Measurements from ENCODE around the gene HNF1A.

Gene HNF1A

DNA sequence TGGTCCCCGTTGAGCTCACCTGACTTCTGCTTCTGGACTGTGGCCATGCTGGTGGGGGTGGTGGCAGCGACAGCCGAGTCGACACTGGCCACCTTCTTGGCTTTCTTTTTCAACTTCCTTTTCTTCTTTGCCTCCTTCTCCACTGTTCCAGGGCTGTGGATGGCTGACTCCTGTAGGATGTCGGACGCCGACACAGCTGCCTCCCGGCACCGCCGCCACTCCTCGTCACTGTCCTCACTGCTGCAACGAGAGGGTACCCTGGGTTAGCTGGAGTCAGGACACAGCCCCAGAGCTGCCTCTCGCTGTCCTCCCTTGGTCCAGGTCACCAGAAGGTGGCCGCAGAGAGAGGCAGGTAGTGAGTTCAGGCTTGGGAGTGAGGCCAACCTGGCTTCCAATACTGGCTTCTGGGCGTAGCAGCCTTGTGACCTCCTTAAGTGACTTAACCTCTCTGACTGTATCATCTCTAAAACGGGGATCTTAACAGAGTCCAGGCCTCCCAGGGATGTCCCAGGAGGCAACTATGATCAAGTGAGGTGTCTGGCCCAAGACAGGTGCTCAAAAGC is 26.0 kb downstream of the HNF1A start:
- no peak for DNase-seq (ENCODE audit: extremely low read depth, low read depth)

GRCh38 chr12:121005346-121005815 is 27.0 kb downstream of the HNF1A start:
- TF ChIP-seq CTCF (IDR thresholded peaks at IDR 0.05; ENCODE audit: low read depth, low read length): peak; percentile 75
- no peak for DNase-seq (ENCODE audit: extremely low read depth, low read depth)

More for the DNA sequence above, 26.0 kb downstream of the HNF1A start:
- TF ChIP-seq CTCF (IDR thresholded peaks at IDR 0.05; ENCODE audit: low read depth, low read length): no peak

GRCh38 chr12:121008347-121009098 is 30.2 kb downstream of the HNF1A start:
- no peak for DNase-seq (ENCODE audit: extremely low read depth, low read depth)
- TF ChIP-seq CTCF (IDR thresholded peaks at IDR 0.05; ENCODE audit: low read depth, low read length): no peak

DNA sequence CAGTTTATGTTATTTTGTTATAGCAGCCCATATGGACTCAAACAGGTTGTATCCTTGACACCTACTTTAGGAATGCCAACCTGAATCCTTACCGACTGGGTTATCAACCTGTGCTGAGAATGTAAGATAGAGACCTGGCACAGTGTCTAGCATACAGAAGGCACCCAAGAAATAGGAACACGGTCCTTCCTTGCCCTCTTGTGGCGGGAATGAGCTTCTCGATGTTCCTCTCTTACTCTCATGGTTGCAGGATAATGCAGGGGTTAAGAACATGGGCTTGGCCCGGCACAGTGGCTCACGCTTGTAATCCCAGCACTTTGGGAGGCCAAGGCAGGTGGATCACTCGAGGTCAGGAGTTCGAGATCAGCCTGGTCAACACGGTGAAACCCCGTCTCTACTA is 31.4 kb downstream of the HNF1A start:
- peak; percentile 26 for TF ChIP-seq CTCF (IDR thresholded peaks at IDR 0.05; ENCODE audit: low read depth, low read length)
- DNase-seq (ENCODE audit: extremely low read depth, low read depth): no peak

DNA sequence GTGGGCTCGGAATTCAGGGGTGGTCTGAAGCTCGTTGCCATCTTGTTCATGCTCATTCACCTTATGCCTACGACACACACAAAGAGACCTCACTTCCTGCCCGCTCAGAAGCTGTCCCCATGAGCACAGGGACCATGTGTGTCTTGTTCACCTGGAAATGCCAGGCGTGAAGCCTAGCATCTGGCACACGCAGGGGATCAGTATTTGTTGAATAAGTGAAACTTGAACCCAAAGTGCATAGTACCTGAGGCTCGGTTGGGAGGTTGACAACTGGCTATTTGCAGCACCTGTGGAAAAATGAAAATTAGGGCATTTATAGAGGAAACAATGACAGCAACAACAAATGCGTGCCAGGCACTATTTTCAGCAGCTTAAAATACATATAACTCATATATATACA is 32.5 kb downstream of the HNF1A start:
- no peak for DNase-seq (ENCODE audit: extremely low read depth, low read depth)
- TF ChIP-seq CTCF (IDR thresholded peaks at IDR 0.05; ENCODE audit: low read depth, low read length): no peak

GRCh38 chr12:121011820-121012219 is 33.5 kb downstream of the HNF1A start:
- no peak for TF ChIP-seq CTCF (IDR thresholded peaks at IDR 0.05; ENCODE audit: low read depth, low read length)
- DNase-seq (ENCODE audit: extremely low read depth, low read depth): no peak

DNA sequence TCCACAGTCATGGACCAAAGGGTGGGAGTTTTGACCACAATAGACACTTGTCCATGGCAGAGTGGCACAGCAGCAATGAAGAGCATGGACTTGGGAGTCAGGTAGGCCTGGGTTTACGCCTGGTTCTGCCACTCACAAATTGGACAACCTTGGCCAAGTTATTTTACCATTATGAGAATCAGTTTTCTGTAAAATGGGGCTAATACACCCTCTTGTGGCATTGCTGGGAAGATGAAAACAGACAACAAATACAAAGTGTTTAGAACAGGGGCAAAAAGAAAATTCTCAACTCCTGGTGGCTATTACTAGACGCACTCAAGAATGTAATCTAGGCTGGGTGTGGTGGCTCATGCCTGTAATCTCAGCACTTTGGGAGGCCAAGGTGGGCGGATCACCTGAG is 35.4 kb downstream of the HNF1A start:
- no peak for DNase-seq (ENCODE audit: extremely low read depth, low read depth)
- no peak for TF ChIP-seq CTCF (IDR thresholded peaks at IDR 0.05; ENCODE audit: low read depth, low read length)

All from AG09319 (cell line).